AG04449 (cell line): Measurements from ENCODE around the gene TLE4.

Experiments
- CTCF ChIA-PET: fragments of 350-600 bp; formaldehyde crosslinking; extraction: SDS; loops from one replicate; lab custom pipeline; 2021; ENCODE audit warnings: antibody characterized with exemption; lab: Yijun Ruan, JAX
- POLR2A ChIA-PET: fragments of 400-600, 350-600 bp; formaldehyde crosslinking; extraction: SDS; loops from one replicate; lab custom pipeline; 2020; ENCODE audit warnings: antibody characterized with exemption, inconsistent platforms; lab: Yijun Ruan, JAX
- DNase-seq: peaks from one replicate; pipeline ENCODE4 v3.0.0-alpha.2; 2010; ENCODE audit warnings: low read depth, low spot score
- H3K4me3 ChIP-seq: 2 replicates; pipeline ENCODE4 v1.5.1; 2011; ENCODE audit warnings: low read depth, mild to moderate bottlenecking, control low read depth, low read length
- CTCF ChIP-seq: IDR thresholded peaks from one replicate; pipeline ENCODE4 v1.5.1; 2011; ENCODE audit warnings: mild to moderate bottlenecking, moderate library complexity, low read length, control low read depth, inconsistent platforms; ENCODE audit not compliant: insufficient read depth; ENCODE audit errors: missing control alignments

TLE4 gene

GRCh38 chr9:79694676-79695400, 123.1 kb downstream of the TLE4 start:
- no peak for TF ChIP-seq CTCF
- ChIA-PET CTCF (interaction anchor here (1.3 kb wide), 1 partner anchor 8 kb away, joined by 3 read pairs; no protein-coding TSS in a partner anchor), POLR2A (interaction anchor here (0.8 to 1.5 kb wide), 3 partner anchors 10 to 123 kb away, joined by 4 to 6 read pairs (median 5); partner anchors contain the start of gene TLE4)
- peak; percentile 89 for DNase-seq
- H3K4me3 ChIP-seq, result no peak overlapping the region

GRCh38 chr9:79695531-79696175, 123.9 kb downstream of the TLE4 start:
- no peak for DNase-seq
- H3K4me3 ChIP-seq, result no peak overlapping the region
- POLR2A ChIA-PET, result interaction anchor here (1.2 to 1.5 kb wide), 2 partner anchors 11 to 85 kb away, joined by 4 to 6 read pairs; no protein-coding TSS in a partner anchor
- CTCF ChIA-PET, result interaction anchor here (1.3 kb wide), 1 partner anchor 9 kb away, joined by 3 read pairs; no protein-coding TSS in a partner anchor
- TF ChIP-seq CTCF, result no peak

GRCh38 chr9:79698967-79699366, 127.2 kb downstream of the TLE4 start:
- H3K4me3 ChIP-seq, result no peak overlapping the region
- POLR2A ChIA-PET, result no interaction called here
- no peak for DNase-seq
- TF ChIP-seq CTCF, result no peak
- CTCF ChIA-PET, result no interaction called here

GRCh38 chr9:79699479-79699878, 127.7 kb downstream of the TLE4 start:
- CTCF ChIA-PET, result no interaction called here
- TF ChIP-seq CTCF, result no peak
- DNase-seq, result no peak
- no peak overlapping the region for H3K4me3 ChIP-seq
- POLR2A ChIA-PET, result no interaction called here

GRCh38 chr9:79700607-79701360, 129.0 kb downstream of the TLE4 start:
- H3K4me3 ChIP-seq, result no peak overlapping the region
- POLR2A ChIA-PET, result interaction anchor here (1.0 kb wide), 1 partner anchor 129 kb away, joined by 5 read pairs; the partner anchor contains the start of gene TLE4
- no peak for DNase-seq
- CTCF ChIA-PET, result interaction anchor here (1.4 kb wide), 1 partner anchor 445 kb away, joined by 3 read pairs; no protein-coding TSS in a partner anchor
- TF ChIP-seq CTCF, result no peak
